A549 (cell line): ENCODE measurements around the gene PPP1R14D.

Experiments used
- CEBPB ChIP-seq, 2 experiments: fragments of >200 bp in 1 of 2; sonication (Bioruptor Twin) in 1 of 2; formaldehyde crosslinking in 1 of 2; IDR thresholded peaks; 2 replicates each; pipeline ENCODE4 v1.6.1; 2012 to 2016
- FOSL2 ChIP-seq, 2 experiments: fragments of 450-650 bp in 1 of 2; fragments of >200 bp in 1 of 2; sonication (Bioruptor Twin) in 1 of 2; formaldehyde crosslinking; IDR thresholded peaks; 2 replicates each; pipeline versions ENCODE4 v1.5.0 to v1.6.1; 2016 to 2020; ENCODE audit warnings: mild to moderate bottlenecking in 1 of 2, moderate library complexity in 1 of 2
- HEYL ChIP-seq: fragments of 250-450 bp; sonication (Bioruptor Pico); IDR thresholded peaks from 2 replicates; pipeline ENCODE4 v1.8.0; 2021; ENCODE audit warnings: mild to moderate bottlenecking, moderate library complexity
- HOXA7 ChIP-seq: fragments of 250-450 bp; sonication (Bioruptor Pico); IDR thresholded peaks from 2 replicates; pipeline ENCODE4 v1.5.0; 2020; ENCODE audit warnings: mild to moderate bottlenecking, moderate library complexity
- KDM1A ChIP-seq: fragments of 200-600 bp; sonication (generic); IDR thresholded peaks from 2 replicates; pipeline ENCODE4 v1.6.1; 2016; ENCODE audit warnings: low read depth, mild to moderate bottlenecking
- MYC ChIP-seq: IDR thresholded peaks from 2 replicates; pipeline ENCODE4 v1.6.1; 2012; ENCODE audit warnings: mild to moderate bottlenecking, inconsistent platforms, low read length, improper control_type of control experiment, borderline replicate concordance
- POLR2A ChIP-seq: IDR thresholded peaks from 2 replicates; pipeline ENCODE4 v1.6.1; 2012; ENCODE audit warnings: mild to moderate bottlenecking, low read length
- RARB ChIP-seq: fragments of 250-450 bp; sonication (Bioruptor Pico); IDR thresholded peaks from 2 replicates; pipeline ENCODE4 v1.8.0; 2021; ENCODE audit warnings: mild to moderate bottlenecking, moderate library complexity
- RFX5 ChIP-seq: fragments of 450-650 bp; IDR thresholded peaks from 2 replicates; pipeline ENCODE4 v1.7.1; 2014; ENCODE audit warnings: antibody characterized with exemption, mild to moderate bottlenecking, moderate library complexity
- ZC3H11A ChIP-seq: fragments of 450-650 bp; IDR thresholded peaks from 2 replicates; pipeline ENCODE4 v1.6.1; 2014; ENCODE audit warnings: antibody characterized with exemption, mild to moderate bottlenecking
- TF ChIP-seq, protein P1 (sequence below): fragments of >200 bp; sonication (Bioruptor Twin); formaldehyde crosslinking; IDR thresholded peaks from 3 replicates; pipeline ENCODE4 v1.5.1; 2016
- TF ChIP-seq, protein P2 (sequence below): IDR thresholded peaks from 2 replicates; pipeline ENCODE4 v1.6.1; 2012; ENCODE audit warnings: low read depth, borderline replicate concordance

DNA sequence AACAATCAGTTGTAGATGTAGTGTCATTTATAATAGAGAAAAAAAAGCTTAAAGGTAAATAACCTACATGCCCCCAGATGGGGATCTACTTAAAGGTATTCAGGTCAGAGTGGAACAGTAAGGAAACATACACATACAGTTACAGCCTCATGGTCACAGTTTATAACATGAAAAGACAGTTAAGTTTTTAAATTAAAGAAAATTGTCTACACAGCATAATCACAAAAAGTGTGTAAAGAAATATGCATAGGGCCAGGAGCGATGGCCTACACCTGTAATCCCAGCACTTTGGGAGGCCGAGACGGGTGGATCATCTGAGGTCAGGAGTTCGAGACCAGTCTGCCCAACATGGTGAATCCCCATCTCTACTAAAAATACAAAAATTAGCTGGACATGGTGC lies 38.7 kb upstream of the PPP1R14D start:
- TF ChIP-seq, protein P1, sequence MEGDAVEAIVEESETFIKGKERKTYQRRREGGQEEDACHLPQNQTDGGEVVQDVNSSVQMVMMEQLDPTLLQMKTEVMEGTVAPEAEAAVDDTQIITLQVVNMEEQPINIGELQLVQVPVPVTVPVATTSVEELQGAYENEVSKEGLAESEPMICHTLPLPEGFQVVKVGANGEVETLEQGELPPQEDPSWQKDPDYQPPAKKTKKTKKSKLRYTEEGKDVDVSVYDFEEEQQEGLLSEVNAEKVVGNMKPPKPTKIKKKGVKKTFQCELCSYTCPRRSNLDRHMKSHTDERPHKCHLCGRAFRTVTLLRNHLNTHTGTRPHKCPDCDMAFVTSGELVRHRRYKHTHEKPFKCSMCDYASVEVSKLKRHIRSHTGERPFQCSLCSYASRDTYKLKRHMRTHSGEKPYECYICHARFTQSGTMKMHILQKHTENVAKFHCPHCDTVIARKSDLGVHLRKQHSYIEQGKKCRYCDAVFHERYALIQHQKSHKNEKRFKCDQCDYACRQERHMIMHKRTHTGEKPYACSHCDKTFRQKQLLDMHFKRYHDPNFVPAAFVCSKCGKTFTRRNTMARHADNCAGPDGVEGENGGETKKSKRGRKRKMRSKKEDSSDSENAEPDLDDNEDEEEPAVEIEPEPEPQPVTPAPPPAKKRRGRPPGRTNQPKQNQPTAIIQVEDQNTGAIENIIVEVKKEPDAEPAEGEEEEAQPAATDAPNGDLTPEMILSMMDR: no peak
- TF ChIP-seq CEBPB (IDR thresholded peaks at IDR 0.05): no peak
- TF ChIP-seq RFX5: no peak
- TF ChIP-seq KDM1A: no peak
- no peak for TF ChIP-seq MYC
- TF ChIP-seq, protein P2, sequence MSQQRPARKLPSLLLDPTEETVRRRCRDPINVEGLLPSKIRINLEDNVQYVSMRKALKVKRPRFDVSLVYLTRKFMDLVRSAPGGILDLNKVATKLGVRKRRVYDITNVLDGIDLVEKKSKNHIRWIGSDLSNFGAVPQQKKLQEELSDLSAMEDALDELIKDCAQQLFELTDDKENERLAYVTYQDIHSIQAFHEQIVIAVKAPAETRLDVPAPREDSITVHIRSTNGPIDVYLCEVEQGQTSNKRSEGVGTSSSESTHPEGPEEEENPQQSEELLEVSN: no peak
- TF ChIP-seq ZC3H11A: no peak
- no peak for TF ChIP-seq RARB (CRISPR knock-in tag)
- no peak for TF ChIP-seq HEYL (CRISPR knock-in tag)
- TF ChIP-seq HOXA7: no peak
- TF ChIP-seq POLR2A: no peak
- TF ChIP-seq FOSL2 (IDR thresholded peaks at IDR 0.05): no peak
- no peak for TF ChIP-seq FOSL2 (CRISPR knock-in tag; IDR thresholded peaks at IDR 0.05)
